NB4 (cell line): ENCODE measurements around the gene CHERP.

ENCODE experiments used
- DNase-seq: peaks from one replicate; pipeline ENCODE4 v3.0.0; 2010; ENCODE audit warnings: low read depth
- H3K4me3 ChIP-seq: one replicate; pipeline ENCODE4 v1.5.1; 2011; ENCODE audit warnings: mild to moderate bottlenecking, low read depth, low read length, moderate library complexity
- CTCF ChIP-seq: IDR thresholded peaks from one replicate; pipeline ENCODE4 v1.5.1; 2012; ENCODE audit warnings: low read depth, low read length
- MAX ChIP-seq: IDR thresholded peaks from 2 replicates; pipeline ENCODE4 v1.6.1; 2011; ENCODE audit warnings: low read depth, low read length
- MYC ChIP-seq: IDR thresholded peaks from 2 replicates; pipeline ENCODE4 v1.6.1; 2011; ENCODE audit warnings: low read depth, low read length
- POLR2A ChIP-seq: IDR thresholded peaks from 2 replicates; pipeline ENCODE4 v1.6.1; 2011; ENCODE audit warnings: mild to moderate bottlenecking; ENCODE audit not compliant: insufficient read length; ENCODE audit errors: extremely low read depth

CHERP gene

GRCh38 chr19:16572332-16573211 lies 30.3 kb upstream of the CHERP start, which contains the start of gene SLC35E1:
Gene SLC35E1, minus strand, starts transcription at chr19:16572415. Its CDS starts 51 bp downstream, at chr19:16572364.
- TF ChIP-seq MYC (peak; percentile 88), MAX (peak; percentile 75), POLR2A (peak; percentile 61), CTCF (no peak)
- peak within 1 kb of the TSS; percentile 82 for H3K4me3 ChIP-seq
- peak; percentile 96 for DNase-seq

- TF ChIP-seq MAX = no peak
- TF ChIP-seq CTCF = no peak
- TF ChIP-seq MYC = no peak
- no peak for TF ChIP-seq POLR2A
- peak; percentile 52 for DNase-seq
- peak overlapping the region; percentile 75 for H3K4me3 ChIP-seq
These were observed 29.6 kb upstream of the CHERP start for GRCh38 chr19:16571822-16572331.

GRCh38 chr19:16571283-16571682 lies 29.0 kb upstream of the CHERP start:
- H3K4me3 ChIP-seq = peak overlapping the region; percentile 75
- DNase-seq = peak; percentile 82
- TF ChIP-seq MAX = no peak
- TF ChIP-seq CTCF = no peak
- no peak for TF ChIP-seq POLR2A
- TF ChIP-seq MYC = no peak

- DNase-seq = no peak
- TF ChIP-seq CTCF (no peak), MAX (no peak), POLR2A (no peak), MYC (no peak)
- H3K4me3 ChIP-seq = no peak overlapping the region
These were observed 27.5 kb upstream of the CHERP start for GRCh38 chr19:16569609-16570320.

- TF ChIP-seq CTCF (no peak), POLR2A (no peak), MAX (no peak), MYC (no peak)
- no peak overlapping the region for H3K4me3 ChIP-seq
- DNase-seq = no peak
These were observed 24.5 kb upstream of the CHERP start for GRCh38 chr19:16566702-16567101.
